Measurements from ENCODE around the gene CST7. TPM values are rescaled to one million over a fixed set of nuclear protein-coding genes. Genes with fewer than 3 reads are reported as not detected.

The CST7 gene
- total and polyA plus RNA-seq, 10 of the 15 experiments (the other 5 are each of a cell fraction or from before 2014, with no cell fraction given), result 0.69 TPM; not detected in 9

DNA sequence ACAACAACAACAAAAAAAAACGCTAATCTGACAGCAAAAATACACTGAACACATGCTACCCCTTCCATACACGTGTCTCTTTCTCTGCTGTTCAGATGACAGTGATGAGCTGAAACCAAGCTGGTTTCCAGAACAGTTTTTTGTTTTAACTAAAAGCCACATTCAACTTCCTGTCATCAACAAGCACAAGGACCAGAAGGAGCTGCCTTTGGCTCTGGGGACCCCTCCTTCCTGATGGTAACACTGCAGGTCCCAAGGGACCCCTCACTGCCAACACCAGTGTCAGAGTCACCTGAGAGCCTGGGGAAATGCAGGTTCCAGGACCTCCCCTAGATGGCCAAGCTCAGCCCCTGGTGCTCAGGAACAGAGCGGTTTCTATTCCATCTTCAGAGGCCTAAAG is 6.0 kb downstream of the CST7 start:
- H3K4me1 ChIP-seq (ENCODE audit: control insufficient read depth, insufficient read depth, low read length), result peaks cover 14% of the 10 kb centered on the region
- intact Hi-C loops (cut with micrococcal nuclease; ENCODE audit: unreplicated experiment) (no loop called here), in situ Hi-C loops (cut with MboI) (no loop called here)
- H3K4me3 ChIP-seq, result no peak overlapping the region
- RAD21 ChIA-PET (ENCODE audit: unreplicated experiment), result interaction anchor here (1.3 kb wide), 1 partner anchor 102 kb away, joined by 3 read pairs; no protein-coding TSS in a partner anchor
- no peaks in the 10 kb centered on the region for H3K27me3 ChIP-seq (replicated peaks in 1 of 2; ENCODE audit: control insufficient read depth in 2 of 2, insufficient read depth in 2 of 2, low read length in 1 of 2)
- CTCF ChIA-PET, result interaction anchor here (1.1 to 1.2 kb wide), 2 partner anchors 23 to 39 kb away, joined by 3 read pairs; no protein-coding TSS in a partner anchor
- H3K9me3 ChIP-seq (replicated peaks; ENCODE audit: control insufficient read depth, insufficient read depth, low read length), result no peaks in the 10 kb centered on the region
- H3K27ac ChIP-seq (ENCODE audit: control insufficient read depth, insufficient read depth), result peak overlapping the region; percentile 42
- peaks cover 0 to 1% of the 10 kb centered on the region in 2 experiments; a peak in 2 of 4 replicates for H3K36me3 ChIP-seq (ENCODE audit: control insufficient read depth in 2 of 2, insufficient read depth in 2 of 2, low read length in 1 of 2)
- no peak overlapping the region for H3K9ac ChIP-seq (ENCODE audit: control insufficient read depth, insufficient read depth, low read length)
- H2AFZ ChIP-seq (ENCODE audit: control insufficient read depth, low read depth, low read length), result no peak overlapping the region; the same call in 1 of the 2 replicates
- 8% methylated on average over 3 of the region's 3 CpGs for WGBS (ENCODE audit: insufficient coverage, insufficient replicate concordance, low lambda C conversion rate, missing lambda C conversion rate)
- POLR2A ChIA-PET, result interaction anchor here (0.7 to 0.9 kb wide), 3 partner anchors 11 to 120 kb away, joined by 3 to 5 read pairs (median 3); no protein-coding TSS in a partner anchor
- DNase-seq (ENCODE audit: low read depth, low spot score) (peak; percentile 64), FAIRE-seq (peak; percentile 92), ATAC-seq (peak; percentile 76)
- H3K4me2 ChIP-seq (ENCODE audit: control insufficient read depth, insufficient read depth), result peak overlapping the region; percentile 30; the same call in 1 of the 2 replicates
- no peaks in the 10 kb centered on the region for H4K20me1 ChIP-seq (ENCODE audit: control insufficient read depth, insufficient read depth)
- SMC1A ChIA-PET (ENCODE audit: uncharacterized antibody, unreplicated experiment), result interaction anchor here (1.0 kb wide), 1 partner anchor 34 kb away, joined by 3 read pairs; no protein-coding TSS in a partner anchor
- BruUV-seq (replicated peaks), result no TSS peak
- H3K79me2 ChIP-seq (ENCODE audit: control insufficient read depth, insufficient read depth, low read length), result no peaks in the 10 kb centered on the region
- TF ChIP-seq GATAD2B (conservative IDR thresholded peaks at IDR 0.05; ENCODE audit: low read depth) (no peak), HDAC2 (IDR thresholded peaks at IDR 0.05) (no peak), NFXL1 (IDR thresholded peaks at IDR 0.05; ENCODE audit: borderline replicate concordance) (no peak), NFIC (IDR thresholded peaks at IDR 0.05; ENCODE audit: low read depth, low read length) (no peak), SRF (IDR thresholded peaks at IDR 0.05; ENCODE audit: low read depth in 2 of 2, low read length in 2 of 2) (no peak), NRF1 (conservative IDR thresholded peaks at IDR 0.05; ENCODE audit: low read depth, low read length) (no peak), HCFC1 (IDR thresholded peaks at IDR 0.05; ENCODE audit: low read length) (no peak), MXI1 (IDR thresholded peaks at IDR 0.05; ENCODE audit: low read depth, low read length) (no peak), MEF2B (IDR thresholded peaks at IDR 0.05; ENCODE audit: partially characterized antibody, poor library complexity, severe bottlenecking) (peak; percentile 88), STAT3 (IDR thresholded peaks at IDR 0.05; ENCODE audit: low read depth, low read length) (no peak)
- TF ChIP-seq, protein P1, sequence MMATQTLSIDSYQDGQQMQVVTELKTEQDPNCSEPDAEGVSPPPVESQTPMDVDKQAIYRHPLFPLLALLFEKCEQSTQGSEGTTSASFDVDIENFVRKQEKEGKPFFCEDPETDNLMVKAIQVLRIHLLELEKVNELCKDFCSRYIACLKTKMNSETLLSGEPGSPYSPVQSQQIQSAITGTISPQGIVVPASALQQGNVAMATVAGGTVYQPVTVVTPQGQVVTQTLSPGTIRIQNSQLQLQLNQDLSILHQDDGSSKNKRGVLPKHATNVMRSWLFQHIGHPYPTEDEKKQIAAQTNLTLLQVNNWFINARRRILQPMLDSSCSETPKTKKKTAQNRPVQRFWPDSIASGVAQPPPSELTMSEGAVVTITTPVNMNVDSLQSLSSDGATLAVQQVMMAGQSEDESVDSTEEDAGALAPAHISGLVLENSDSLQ (IDR thresholded peaks at IDR 0.05), result peak; percentile 63
- TF ChIP-seq, protein P2, sequence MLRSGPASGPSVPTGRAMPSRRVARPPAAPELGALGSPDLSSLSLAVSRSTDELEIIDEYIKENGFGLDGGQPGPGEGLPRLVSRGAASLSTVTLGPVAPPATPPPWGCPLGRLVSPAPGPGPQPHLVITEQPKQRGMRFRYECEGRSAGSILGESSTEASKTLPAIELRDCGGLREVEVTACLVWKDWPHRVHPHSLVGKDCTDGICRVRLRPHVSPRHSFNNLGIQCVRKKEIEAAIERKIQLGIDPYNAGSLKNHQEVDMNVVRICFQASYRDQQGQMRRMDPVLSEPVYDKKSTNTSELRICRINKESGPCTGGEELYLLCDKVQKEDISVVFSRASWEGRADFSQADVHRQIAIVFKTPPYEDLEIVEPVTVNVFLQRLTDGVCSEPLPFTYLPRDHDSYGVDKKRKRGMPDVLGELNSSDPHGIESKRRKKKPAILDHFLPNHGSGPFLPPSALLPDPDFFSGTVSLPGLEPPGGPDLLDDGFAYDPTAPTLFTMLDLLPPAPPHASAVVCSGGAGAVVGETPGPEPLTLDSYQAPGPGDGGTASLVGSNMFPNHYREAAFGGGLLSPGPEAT (IDR thresholded peaks at IDR 0.05; ENCODE audit: low read depth), result no peak
- TF ChIP-seq, protein P3, sequence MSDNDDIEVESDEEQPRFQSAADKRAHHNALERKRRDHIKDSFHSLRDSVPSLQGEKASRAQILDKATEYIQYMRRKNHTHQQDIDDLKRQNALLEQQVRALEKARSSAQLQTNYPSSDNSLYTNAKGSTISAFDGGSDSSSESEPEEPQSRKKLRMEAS (IDR thresholded peaks at IDR 0.05; ENCODE audit: low read depth, low read length), result no peak
- TF ChIP-seq, protein P4, sequence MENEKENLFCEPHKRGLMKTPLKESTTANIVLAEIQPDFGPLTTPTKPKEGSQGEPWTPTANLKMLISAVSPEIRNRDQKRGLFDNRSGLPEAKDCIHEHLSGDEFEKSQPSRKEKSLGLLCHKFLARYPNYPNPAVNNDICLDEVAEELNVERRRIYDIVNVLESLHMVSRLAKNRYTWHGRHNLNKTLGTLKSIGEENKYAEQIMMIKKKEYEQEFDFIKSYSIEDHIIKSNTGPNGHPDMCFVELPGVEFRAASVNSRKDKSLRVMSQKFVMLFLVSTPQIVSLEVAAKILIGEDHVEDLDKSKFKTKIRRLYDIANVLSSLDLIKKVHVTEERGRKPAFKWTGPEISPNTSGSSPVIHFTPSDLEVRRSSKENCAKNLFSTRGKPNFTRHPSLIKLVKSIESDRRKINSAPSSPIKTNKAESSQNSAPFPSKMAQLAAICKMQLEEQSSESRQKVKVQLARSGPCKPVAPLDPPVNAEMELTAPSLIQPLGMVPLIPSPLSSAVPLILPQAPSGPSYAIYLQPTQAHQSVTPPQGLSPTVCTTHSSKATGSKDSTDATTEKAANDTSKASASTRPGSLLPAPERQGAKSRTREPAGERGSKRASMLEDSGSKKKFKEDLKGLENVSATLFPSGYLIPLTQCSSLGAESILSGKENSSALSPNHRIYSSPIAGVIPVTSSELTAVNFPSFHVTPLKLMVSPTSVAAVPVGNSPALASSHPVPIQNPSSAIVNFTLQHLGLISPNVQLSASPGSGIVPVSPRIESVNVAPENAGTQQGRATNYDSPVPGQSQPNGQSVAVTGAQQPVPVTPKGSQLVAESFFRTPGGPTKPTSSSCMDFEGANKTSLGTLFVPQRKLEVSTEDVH (IDR thresholded peaks at IDR 0.05; ENCODE audit: low read depth, partially characterized antibody), result no peak
- TF ChIP-seq, protein P5, sequence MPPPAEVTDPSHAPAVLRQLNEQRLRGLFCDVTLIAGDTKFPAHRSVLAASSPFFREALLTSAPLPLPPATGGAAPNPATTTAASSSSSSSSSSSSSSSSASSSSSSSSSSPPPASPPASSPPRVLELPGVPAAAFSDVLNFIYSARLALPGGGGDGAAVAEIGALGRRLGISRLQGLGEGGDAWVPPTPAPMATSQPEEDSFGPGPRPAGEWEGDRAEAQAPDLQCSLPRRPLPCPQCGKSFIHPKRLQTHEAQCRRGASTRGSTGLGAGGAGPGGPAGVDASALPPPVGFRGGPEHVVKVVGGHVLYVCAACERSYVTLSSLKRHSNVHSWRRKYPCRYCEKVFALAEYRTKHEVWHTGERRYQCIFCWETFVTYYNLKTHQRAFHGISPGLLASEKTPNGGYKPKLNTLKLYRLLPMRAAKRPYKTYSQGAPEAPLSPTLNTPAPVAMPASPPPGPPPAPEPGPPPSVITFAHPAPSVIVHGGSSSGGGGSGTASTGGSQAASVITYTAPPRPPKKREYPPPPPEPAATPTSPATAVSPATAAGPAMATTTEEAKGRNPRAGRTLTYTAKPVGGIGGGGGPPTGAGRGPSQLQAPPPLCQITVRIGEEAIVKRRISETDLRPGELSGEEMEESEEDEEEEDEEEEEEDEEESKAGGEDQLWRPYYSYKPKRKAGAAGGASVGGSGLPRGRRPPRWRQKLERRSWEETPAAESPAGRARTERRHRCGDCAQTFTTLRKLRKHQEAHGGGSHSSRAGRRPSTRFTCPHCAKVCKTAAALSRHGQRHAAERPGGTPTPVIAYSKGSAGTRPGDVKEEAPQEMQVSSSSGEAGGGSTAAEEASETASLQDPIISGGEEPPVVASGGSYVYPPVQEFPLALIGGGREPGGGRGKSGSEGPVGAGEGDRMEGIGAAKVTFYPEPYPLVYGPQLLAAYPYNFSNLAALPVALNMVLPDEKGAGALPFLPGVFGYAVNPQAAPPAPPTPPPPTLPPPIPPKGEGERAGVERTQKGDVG (CRISPR knock-in tag; IDR thresholded peaks at IDR 0.05), result no peak
